Measurements from ENCODE around the gene CLCN4. TPM values are rescaled to one million over a fixed set of nuclear protein-coding genes. Genes with fewer than 3 reads are reported as not detected.

CLCN4 gene
- total and polyA plus RNA-seq, 2 of the 8 experiments (the other 6 are each of a cell fraction or from before 2014, with no cell fraction given) = 3.3 to 11.2 TPM

- no peak for TF ChIP-seq SRF (IDR thresholded peaks at IDR 0.05; ENCODE audit: low read depth, low read length)
- no peak for TF ChIP-seq KDM5A (IDR thresholded peaks at IDR 0.05; ENCODE audit: low read length)
- TF ChIP-seq BRCA1 (IDR thresholded peaks at IDR 0.05; ENCODE audit: low read depth, low read length) = no peak
- no peak for TF ChIP-seq GTF2F1 (IDR thresholded peaks at IDR 0.05; ENCODE audit: borderline replicate concordance, low read depth, low read length)
- TF ChIP-seq NRF1 (IDR thresholded peaks at IDR 0.05; ENCODE audit: low read depth, low read length) = no peak
- TF ChIP-seq USF2 (IDR thresholded peaks at IDR 0.05; ENCODE audit: low read length) = no peak
- no peak for TF ChIP-seq HDAC6 (IDR thresholded peaks at IDR 0.05; ENCODE audit: low read depth, low read length)
- TF ChIP-seq SP1 (IDR thresholded peaks at IDR 0.05; ENCODE audit: low read depth, low read length) = no peak
- TF ChIP-seq JUN (IDR thresholded peaks at IDR 0.05; ENCODE audit: low read depth, low read length) = no peak
- no peak for TF ChIP-seq RBBP5 (IDR thresholded peaks at IDR 0.05; ENCODE audit: borderline replicate concordance, low read depth, low read length)
- TF ChIP-seq SIX5 (IDR thresholded peaks at IDR 0.05; ENCODE audit: low read depth, low read length) = no peak
- TF ChIP-seq TCF12 (IDR thresholded peaks at IDR 0.05; ENCODE audit: low read depth, low read length) = no peak
- H2BK120ac ChIP-seq (replicated peaks; ENCODE audit: low read depth, low read length) = no peak overlapping the region
- POLR2A ChIA-PET (ENCODE audit: partially characterized antibody) = interaction anchor here (0.8 kb wide), 1 partner anchor 433 kb away, joined by 3 read pairs; the partner anchor contains the start of gene MID1
- H4K20me1 ChIP-seq (replicated peaks in 1 of 2; ENCODE audit: control insufficient read depth in 1 of 2, insufficient read depth in 2 of 2, low read length in 2 of 2) = peaks cover 0 to 2% of the 10 kb centered on the region in 2 experiments
- no peak overlapping the region for H3K56ac ChIP-seq (replicated peaks; ENCODE audit: insufficient read length, low read depth, low read length)
- H3K27me3 ChIP-seq (replicated peaks in 1 of 4; ENCODE audit: control insufficient read depth in 3 of 4, extremely low read depth in 1 of 4, insufficient read depth in 3 of 4, low read length in 3 of 4) = no peaks in the 10 kb centered on the region
- no peaks in the 10 kb centered on the region for H3K36me3 ChIP-seq (ENCODE audit: control insufficient read depth in 2 of 4, insufficient read depth in 4 of 4, low read length in 3 of 4)
- H3K79me1 ChIP-seq (ENCODE audit: low read depth, low read length) = no peaks in the 10 kb centered on the region
- no peaks in the 10 kb centered on the region for H3K23me2 ChIP-seq (ENCODE audit: low read depth, low read length)
- no peak overlapping the region for H4K5ac ChIP-seq (ENCODE audit: insufficient read length, low read depth, low read length)
- no peak overlapping the region for H2BK12ac ChIP-seq (ENCODE audit: low read depth, low read length)
- H3K4me1 ChIP-seq (replicated peaks in 1 of 4; ENCODE audit: control insufficient read depth in 3 of 4, insufficient read depth in 4 of 4, low read length in 3 of 4) = no peaks in the 10 kb centered on the region; a peak in 2 of 7 replicates
- no peak overlapping the region for H3K4ac ChIP-seq (replicated peaks; ENCODE audit: insufficient read length, low read depth, low read length)
- H2BK20ac ChIP-seq (ENCODE audit: low read length) = no peak overlapping the region
- WGBS, 2 experiments (ENCODE audit: extremely low coverage in 1 of 2, insufficient coverage in 1 of 2, insufficient read length in 1 of 2, insufficient replicate concordance in 2 of 2, low coverage in 1 of 2, low lambda C conversion rate in 2 of 2, missing lambda C conversion rate in 1 of 2) = 95% methylated on average over 14 of the region's 15 CpGs; no CpG with 5 or more reads in 1 of the 2 experiments
- no peak overlapping the region for H3K23ac ChIP-seq (ENCODE audit: insufficient read length)
- no peak overlapping the region for H2BK5ac ChIP-seq (ENCODE audit: low read depth, low read length)
- no peak overlapping the region for H3K27ac ChIP-seq (ENCODE audit: low read depth, low read length)
- FAIRE-seq (no peak), DNase-seq (ENCODE audit: low read depth in 1 of 2, low spot score in 2 of 2) (no peak)
- no peaks in the 10 kb centered on the region for H3K9me3 ChIP-seq (ENCODE audit: insufficient read depth in 2 of 2, low read depth in 1 of 2, low read length in 1 of 2)
- no peak overlapping the region for H2AK5ac ChIP-seq (ENCODE audit: low read depth, low read length)
- H3K9ac ChIP-seq (replicated peaks in 1 of 4; ENCODE audit: extremely low read depth in 1 of 4, low read depth in 3 of 4, low read length in 3 of 4) = no peak overlapping the region
- H3K18ac ChIP-seq (ENCODE audit: extremely low read depth, low read length) = no peak overlapping the region
- H2AFZ ChIP-seq (ENCODE audit: low read length) = no peak overlapping the region
- no peak overlapping the region for H2BK15ac ChIP-seq (ENCODE audit: low read length)
- no peak overlapping the region for H4K8ac ChIP-seq (ENCODE audit: extremely low read depth, insufficient read depth, low read length)
- no peak overlapping the region for H4K91ac ChIP-seq (replicated peaks; ENCODE audit: insufficient read length, low read length)
- no peak overlapping the region for H3K14ac ChIP-seq (ENCODE audit: insufficient read length)
- H3K4me2 ChIP-seq (ENCODE audit: insufficient read depth in 1 of 2, low read depth in 2 of 2, low read length in 2 of 2) = no peak overlapping the region
- no peaks in the 10 kb centered on the region for H3K79me2 ChIP-seq (ENCODE audit: control insufficient read depth in 1 of 2, insufficient read depth in 2 of 2, low read length in 2 of 2)
- CTCF ChIA-PET (ENCODE audit: partially characterized antibody) = no interaction called here
- H3K4me3 ChIP-seq (ENCODE audit: extremely low read depth in 1 of 4, insufficient read depth in 2 of 4, low read depth in 3 of 4, low read length in 4 of 4) = no peak overlapping the region
Observed at GRCh38 chrX:10187421-10187820, 30.6 kb downstream of the CLCN4 start.
